HG02763 (cell line): Measurements from ENCODE around the gene ACOT6.
"Not testable (repeated sequence)": the region's sequence is repeated elsewhere in the genome, so short reads cannot be mapped to it uniquely, and the experiment has no call there.

Source experiments
- ATAC-seq: cut with Tn5 transposase; IDR thresholded peaks from one replicate; pipeline ENCODE4 v1.9.1; 2021; ENCODE audit warnings: mild to moderate bottlenecking, moderate library complexity; ENCODE audit not compliant: unreplicated experiment

ACOT6 gene, protein sequence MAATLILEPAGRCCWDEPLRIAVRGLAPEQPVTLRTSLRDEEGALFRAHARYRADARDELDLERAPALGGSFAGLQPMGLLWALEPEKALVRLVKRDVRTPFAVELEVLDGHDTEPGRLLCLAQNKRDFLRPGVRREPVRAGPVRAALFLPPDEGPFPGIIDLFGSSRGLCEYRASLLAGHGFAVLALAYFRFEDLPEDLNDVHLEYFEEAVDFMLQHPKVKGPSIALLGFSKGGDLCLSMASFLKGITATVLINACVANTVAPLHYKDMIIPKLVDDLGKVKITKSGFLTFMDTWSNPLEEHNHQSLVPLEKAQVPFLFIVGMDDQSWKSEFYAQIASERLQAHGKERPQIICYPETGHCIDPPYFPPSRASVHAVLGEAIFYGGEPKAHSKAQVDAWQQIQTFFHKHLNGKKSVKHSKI

DNA sequence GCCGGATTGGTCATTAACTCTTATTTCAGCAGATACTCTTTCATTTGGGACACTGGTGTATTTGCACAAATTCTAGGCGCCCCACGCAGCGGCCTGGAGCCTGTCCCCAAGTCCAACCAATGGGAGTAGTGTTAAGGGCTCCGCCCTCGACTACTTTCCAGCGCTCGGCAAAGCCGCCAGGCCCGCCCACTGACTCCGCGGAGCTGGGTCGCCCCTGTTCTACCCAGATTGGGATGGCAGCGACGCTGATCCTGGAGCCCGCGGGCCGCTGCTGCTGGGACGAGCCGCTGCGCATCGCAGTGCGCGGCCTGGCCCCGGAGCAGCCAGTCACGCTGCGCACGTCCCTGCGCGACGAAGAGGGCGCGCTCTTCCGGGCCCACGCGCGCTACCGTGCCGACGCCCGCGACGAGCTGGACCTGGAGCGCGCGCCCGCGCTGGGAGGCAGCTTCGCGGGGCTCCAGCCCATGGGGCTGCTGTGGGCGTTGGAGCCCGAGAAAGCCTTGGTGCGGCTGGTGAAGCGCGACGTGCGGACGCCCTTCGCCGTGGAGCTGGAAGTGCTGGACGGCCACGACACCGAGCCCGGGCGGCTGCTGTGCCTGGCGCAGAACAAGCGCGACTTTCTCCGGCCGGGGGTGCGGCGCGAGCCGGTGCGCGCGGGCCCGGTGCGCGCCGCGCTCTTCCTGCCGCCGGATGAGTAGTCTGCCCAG lies at the start of gene ACOT6:
ACOT6 (plus strand) TSS at position 179 of the 707 bp plus-strand sequence; CDS start at position 234, 55 bp downstream.
- peak; percentile 71 for ATAC-seq

DNA sequence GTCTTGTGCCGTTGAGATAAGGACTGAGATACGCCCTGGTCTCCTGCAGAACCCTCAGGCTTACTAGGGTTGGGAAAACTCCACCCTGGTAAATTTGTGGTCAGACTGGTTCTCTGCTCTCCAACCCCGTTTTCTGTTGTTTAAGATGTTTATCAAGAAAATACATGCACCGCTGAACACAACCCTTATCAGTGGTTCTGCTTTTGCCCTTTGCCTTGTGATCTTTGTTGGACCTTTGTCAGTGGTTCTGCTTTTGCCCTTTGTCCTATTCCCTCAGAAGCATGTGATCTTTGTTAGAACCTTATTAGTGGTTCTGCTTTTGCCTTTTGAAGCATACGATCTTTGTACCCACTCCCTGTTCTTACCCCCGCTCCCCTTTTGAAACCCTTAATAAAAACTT lies 49.6 kb upstream of the ACOT6 start:
- not testable (repeated sequence) for ATAC-seq

- ATAC-seq: not testable (repeated sequence)
Measured at GRCh38 chr14:73566431-73566830, 45.9 kb upstream of the ACOT6 start.

- ATAC-seq: not testable (repeated sequence)
Measured at GRCh38 chr14:73566935-73567334, 45.4 kb upstream of the ACOT6 start.

DNA sequence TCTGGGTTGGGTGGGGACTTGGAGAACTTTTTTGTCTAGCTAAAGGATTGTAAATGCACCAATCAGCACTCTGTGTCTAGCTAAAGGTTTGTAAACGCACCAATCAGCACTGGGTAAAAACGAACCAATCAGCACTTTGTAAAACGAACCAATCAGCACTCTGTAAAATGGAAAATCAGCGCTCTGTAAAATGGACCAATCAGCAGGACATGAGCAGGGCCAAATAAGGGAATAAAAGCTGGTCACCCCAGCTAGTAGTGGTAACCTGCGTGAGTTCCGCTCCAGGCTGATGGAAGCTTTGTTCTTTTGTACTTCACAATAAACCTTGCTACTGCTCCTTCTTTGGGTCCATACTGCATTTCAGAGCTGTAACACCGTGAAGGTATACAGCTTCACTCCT lies 45.0 kb upstream of the ACOT6 start:
- ATAC-seq: no peak

DNA sequence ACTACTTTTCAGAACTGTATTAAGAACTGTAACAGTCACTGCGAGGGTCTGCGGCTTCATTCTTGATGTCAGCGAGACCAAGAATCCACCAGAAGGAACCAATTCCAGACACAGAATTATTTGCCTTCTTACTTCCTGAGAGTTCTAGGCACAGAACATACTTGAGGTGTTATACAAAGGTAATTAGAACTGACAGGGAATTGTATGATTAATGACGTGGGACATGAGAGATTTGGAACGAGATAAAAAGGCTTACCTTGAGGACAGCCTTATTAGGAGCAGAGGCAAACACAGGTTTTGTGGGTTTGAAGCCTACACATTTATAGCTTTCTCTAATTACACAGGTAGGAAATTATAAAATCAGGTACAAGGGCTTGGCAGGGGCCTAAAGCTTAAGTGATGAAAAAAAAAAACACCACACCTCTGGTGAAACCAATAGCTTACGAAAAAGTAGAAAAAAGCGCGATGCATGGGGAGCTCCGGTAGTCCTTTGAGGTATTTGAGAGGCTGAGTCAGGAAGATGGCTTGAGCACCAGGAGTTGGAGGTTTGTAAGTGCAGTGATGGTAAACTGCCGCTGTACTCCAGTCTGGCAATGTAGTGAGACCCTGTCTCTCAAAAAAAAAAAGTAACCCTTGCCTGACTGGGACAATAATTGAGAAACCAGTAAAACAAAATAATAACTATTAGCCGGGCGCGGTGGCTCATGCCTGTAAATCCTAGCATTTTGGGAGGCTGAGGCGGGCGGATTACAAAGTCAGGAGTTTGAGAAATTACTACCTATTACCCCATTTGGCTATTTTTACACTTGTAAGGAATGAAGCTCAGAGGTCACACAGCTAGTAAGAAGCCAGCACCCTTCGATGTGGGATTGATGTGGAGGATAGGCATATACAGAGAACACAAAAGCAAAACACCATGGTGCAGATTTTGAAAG lies 44.1 kb upstream of the ACOT6 start:
- ATAC-seq: no peak

GRCh38 chr14:73568886-73569184 lies 43.5 kb upstream of the ACOT6 start:
- not testable (repeated sequence) for ATAC-seq

- peak; percentile 58 for ATAC-seq
Measured at GRCh38 chr14:73569185-73569958, 42.9 kb upstream of the ACOT6 start, which contains the start of gene ACOT2. ACOT2 (plus strand) TSS chr14:73569213; CDS start chr14:73569241, 28 bp downstream.

DNA sequence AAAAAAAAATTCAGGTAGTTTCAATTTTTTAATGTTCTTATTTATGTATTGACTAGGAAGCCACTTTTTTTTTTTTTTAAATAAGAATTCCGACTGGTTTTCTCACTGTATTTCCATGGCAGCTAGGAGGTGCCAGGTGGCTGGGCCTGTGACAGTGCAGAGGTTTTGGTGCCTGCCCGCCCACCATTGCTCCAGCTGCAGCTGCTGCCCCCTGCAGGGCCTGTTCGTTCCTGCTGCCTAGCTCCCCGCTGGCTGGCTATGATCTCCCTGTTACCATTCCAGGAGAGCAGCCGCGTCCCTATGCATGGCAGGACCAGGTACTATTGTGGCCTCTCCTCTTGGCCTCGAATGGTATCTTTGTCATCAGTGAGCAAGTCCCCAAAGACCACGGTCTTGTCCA lies 41.4 kb upstream of the ACOT6 start:
- not testable (repeated sequence) for ATAC-seq

- ATAC-seq: not testable (repeated sequence)
Measured at GRCh38 chr14:73573034-73573433, 39.3 kb upstream of the ACOT6 start.

DNA sequence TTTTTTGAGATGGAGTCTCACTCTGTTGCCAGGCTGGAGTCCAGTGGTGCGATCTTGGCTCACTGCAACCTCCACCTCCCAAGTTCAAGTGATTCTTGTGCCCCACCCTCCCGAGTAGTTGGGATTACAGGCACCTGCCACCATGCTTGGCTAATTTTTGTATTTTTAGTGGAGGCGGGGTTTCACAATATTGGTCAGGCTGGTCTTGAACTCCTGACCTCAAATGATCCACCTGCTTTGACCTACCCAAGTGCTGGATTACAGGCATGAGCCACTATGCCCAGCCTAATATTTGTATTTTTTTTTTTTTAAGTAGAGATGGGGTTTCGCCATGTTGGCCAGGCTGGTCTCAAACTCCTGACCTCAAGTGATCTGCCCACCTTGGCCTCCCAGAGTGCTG lies 38.6 kb upstream of the ACOT6 start:
- not testable (repeated sequence) for ATAC-seq

GRCh38 chr14:73574251-73574650 lies 38.1 kb upstream of the ACOT6 start:
- ATAC-seq: not testable (repeated sequence)

- no peak for ATAC-seq
Measured at GRCh38 chr14:73576391-73576790, 35.9 kb upstream of the ACOT6 start.

DNA sequence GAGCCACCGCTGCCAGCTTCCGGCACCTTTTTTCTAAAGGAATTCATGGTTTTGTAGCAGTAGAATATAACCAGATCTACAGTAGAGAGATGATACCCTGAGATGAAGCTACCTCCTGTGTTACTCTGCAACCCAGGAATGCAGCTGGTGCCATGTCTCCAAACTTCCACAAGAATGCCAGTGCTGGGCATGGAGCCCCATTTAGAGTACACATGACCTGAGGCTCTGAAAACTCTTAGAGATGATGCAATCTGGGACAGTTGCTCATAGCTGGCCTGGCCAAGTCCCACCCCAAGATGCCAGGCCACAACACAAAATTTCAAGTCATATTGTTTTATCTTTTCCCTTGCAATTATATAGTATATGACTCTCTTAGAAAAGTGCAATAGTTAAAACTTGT lies 35.1 kb upstream of the ACOT6 start:
- not testable (repeated sequence) for ATAC-seq

- not testable (repeated sequence) for ATAC-seq
Measured at GRCh38 chr14:73582102-73582979, 30.0 kb upstream of the ACOT6 start.

- ATAC-seq: no peak
Measured at GRCh38 chr14:73588695-73589094, 23.6 kb upstream of the ACOT6 start.

DNA sequence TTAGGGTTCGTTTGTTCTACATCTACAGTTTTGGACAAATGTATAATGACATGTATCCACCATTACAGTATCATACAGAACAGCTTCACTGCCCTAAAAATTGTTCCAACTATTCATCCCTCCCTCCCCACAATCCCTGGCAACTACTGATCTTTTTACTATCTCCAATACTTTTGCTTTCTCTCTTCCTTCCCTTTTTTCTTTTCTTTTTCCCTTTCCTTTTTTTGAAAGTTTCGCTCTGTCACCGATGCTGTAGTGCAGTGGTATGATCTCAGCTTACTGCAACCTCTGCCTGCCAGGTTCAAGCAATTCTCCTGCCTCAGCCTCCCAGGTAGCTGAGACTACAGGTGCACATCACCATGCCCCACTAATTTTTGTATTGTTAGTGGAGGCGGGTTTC lies 23.2 kb upstream of the ACOT6 start:
- no peak for ATAC-seq

GRCh38 chr14:73590673-73591004 lies 21.7 kb upstream of the ACOT6 start:
- ATAC-seq: not testable (repeated sequence)

DNA sequence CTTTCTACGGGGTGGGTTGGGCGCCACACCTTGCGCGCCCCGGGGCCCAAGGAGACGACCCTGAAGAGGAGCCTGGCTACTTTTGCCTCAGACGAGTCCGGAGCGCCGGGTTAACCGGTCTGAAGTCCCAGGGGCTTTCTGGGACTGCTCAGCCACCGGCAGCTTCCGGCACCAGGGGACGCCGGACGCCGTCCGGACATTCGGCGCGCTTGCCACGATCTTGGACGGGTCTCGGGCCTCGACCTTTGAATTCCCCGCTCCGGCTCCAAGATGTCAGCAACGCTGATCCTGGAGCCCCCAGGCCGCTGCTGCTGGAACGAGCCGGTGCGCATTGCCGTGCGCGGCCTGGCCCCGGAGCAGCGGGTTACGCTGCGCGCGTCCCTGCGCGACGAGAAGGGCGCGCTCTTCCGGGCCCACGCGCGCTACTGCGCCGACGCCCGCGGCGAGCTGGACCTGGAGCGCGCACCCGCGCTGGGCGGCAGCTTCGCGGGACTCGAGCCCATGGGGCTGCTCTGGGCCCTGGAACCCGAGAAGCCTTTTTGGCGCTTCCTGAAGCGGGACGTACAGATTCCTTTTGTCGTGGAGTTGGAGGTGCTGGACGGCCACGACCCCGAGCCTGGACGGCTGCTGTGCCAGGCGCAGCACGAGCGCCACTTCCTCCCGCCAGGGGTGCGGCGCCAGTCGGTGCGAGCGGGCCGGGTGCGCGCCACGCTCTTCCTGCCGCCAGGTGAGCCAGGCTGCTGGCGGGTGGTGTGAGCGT lies 20.4 kb upstream of the ACOT6 start, which contains the start of gene ACOT4:
ACOT4 (plus strand) TSS at position 184 of the 760 bp plus-strand sequence; CDS start at position 271, 87 bp downstream.
- ATAC-seq: peak; percentile 50
